Rectal smooth muscle tissue (tissue), 1 donor: ENCODE data around the gene TTBK2.

Experiments used
- H3K27ac ChIP-seq: one replicate; pipeline ENCODE4 v1.7.0; 2013; ENCODE audit warnings: low read depth, low read length, inconsistent platforms
- H3K27me3 ChIP-seq: one replicate; pipeline ENCODE4 v1.7.0; 2013; ENCODE audit warnings: low read length; ENCODE audit not compliant: control insufficient read depth, insufficient read depth
- H3K36me3 ChIP-seq: one replicate; pipeline ENCODE4 v1.7.0; 2013; ENCODE audit warnings: low read length; ENCODE audit not compliant: control insufficient read depth, insufficient read depth
- H3K4me1 ChIP-seq: one replicate; pipeline ENCODE4 v1.7.0; 2013; ENCODE audit warnings: low read length; ENCODE audit not compliant: control insufficient read depth, insufficient read depth
- H3K4me3 ChIP-seq: one replicate; pipeline ENCODE4 v1.7.0; 2013; ENCODE audit warnings: low read length
- H3K9ac ChIP-seq: one replicate; pipeline ENCODE4 v1.7.0; 2013; ENCODE audit warnings: low read length

TTBK2 gene

GRCh38 chr15:42710662-42711061, 209.9 kb downstream of the TTBK2 start:
- Histone ChIP-seq H3K4me3 (no peak overlapping the region), H3K27me3 (no peaks in the 10 kb centered on the region), H3K4me1 (no peaks in the 10 kb centered on the region), H3K36me3 (no peaks in the 10 kb centered on the region), H3K9ac (no peak overlapping the region), H3K27ac (no peak overlapping the region)

DNA sequence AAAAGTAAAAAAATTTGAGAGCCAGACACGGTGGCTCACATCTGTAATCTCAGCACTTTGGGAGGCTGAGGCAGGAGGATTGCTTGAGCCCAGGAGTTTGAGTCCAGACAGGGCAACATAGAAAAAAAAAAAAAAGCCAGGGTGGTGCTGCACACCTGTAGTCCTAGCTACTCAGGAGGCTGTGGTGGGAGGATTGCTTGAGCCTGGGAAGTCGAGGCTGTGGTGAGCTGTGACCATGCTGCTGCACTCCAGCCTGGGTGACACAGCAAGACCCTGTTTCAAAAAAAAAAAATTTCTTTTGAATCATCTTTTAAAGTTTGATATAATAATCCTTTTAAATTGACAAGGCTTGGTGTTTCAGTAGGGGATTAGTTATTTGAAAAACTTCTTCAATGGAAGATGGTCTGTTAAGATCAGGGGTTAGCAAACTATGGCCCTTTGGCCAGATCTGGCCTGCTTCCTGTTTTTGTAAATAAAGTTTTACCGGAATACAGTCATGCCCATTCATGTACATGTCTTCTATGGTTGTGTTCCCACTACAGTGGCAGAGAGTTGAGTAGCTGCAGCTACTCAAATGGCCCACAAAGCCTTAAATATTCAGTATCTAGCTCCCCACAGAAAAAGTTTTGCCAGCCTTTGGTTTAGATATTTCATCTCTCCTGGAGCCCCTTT, 212.6 kb downstream of the TTBK2 start:
- Histone ChIP-seq H3K36me3 (no peaks in the 10 kb centered on the region), H3K4me1 (no peaks in the 10 kb centered on the region), H3K9ac (no peak overlapping the region), H3K4me3 (no peak overlapping the region), H3K27me3 (no peaks in the 10 kb centered on the region), H3K27ac (no peak overlapping the region)

GRCh38 chr15:42707068-42707467, 213.5 kb downstream of the TTBK2 start:
- H3K4me3 ChIP-seq = no peak overlapping the region
- no peak overlapping the region for H3K27ac ChIP-seq

GRCh38 chr15:42705336-42705735, 215.2 kb downstream of the TTBK2 start:
- Histone ChIP-seq H3K9ac (no peak overlapping the region), H3K27me3 (no peaks in the 10 kb centered on the region), H3K36me3 (no peaks in the 10 kb centered on the region), H3K4me3 (no peak overlapping the region), H3K4me1 (no peaks in the 10 kb centered on the region), H3K27ac (no peak overlapping the region)

More at GRCh38 chr15:42707068-42707467, 213.5 kb downstream of the TTBK2 start:
- Histone ChIP-seq H3K9ac (no peak overlapping the region), H3K36me3 (no peaks in the 10 kb centered on the region), H3K4me1 (no peaks in the 10 kb centered on the region), H3K27me3 (no peaks in the 10 kb centered on the region)

DNA sequence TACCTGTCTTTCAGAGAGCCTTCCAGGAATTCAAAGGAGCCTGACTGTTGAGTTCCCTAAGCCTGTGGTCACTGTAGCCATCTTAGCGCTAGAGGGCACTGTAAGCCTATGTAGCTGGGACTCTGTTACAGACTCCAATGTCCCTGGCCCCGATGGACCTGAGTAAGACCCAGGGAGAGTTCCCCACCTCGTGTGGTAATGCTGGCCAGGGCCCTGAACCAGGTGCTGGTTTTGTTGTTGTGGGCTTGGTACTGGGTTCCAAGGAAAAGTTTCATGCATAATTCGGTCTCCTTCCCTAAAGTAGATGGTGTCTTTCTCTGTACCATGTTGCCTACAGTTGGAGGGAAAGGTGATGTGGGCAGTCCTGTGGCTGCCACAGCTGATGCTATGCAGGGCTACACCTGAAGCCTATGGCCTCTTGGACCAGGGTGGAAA, 216.1 kb downstream of the TTBK2 start:
- Histone ChIP-seq H3K27ac (no peak overlapping the region), H3K27me3 (no peaks in the 10 kb centered on the region), H3K36me3 (no peaks in the 10 kb centered on the region), H3K9ac (peak overlapping the region; percentile 32), H3K4me1 (no peaks in the 10 kb centered on the region), H3K4me3 (no peak overlapping the region)

DNA sequence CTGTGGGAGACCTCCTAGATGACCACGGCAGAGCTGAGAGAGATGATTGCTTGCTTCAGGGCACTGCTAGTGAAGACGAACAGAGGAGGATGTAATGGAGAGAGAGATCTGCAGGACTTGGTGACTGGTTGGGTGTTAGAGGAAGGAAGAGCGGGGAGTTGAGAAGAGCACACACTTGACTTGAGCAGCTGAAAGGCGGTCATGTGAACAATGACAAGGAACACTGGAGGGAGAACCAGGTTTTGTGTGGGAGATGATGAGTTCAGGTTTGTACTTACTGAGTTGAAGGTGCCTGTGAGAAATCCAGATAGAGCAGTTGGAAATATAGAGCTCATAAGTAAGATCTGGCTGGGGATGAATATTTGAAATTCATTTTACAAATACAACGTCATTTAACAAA, 224.0 kb downstream of the TTBK2 start:
- no peaks in the 10 kb centered on the region for H3K4me1 ChIP-seq
- no peak overlapping the region for H3K4me3 ChIP-seq
- H3K9ac ChIP-seq = no peak overlapping the region
- no peak overlapping the region for H3K27ac ChIP-seq
- no peaks in the 10 kb centered on the region for H3K27me3 ChIP-seq
- H3K36me3 ChIP-seq = peaks cover 4% of the 10 kb centered on the region

DNA sequence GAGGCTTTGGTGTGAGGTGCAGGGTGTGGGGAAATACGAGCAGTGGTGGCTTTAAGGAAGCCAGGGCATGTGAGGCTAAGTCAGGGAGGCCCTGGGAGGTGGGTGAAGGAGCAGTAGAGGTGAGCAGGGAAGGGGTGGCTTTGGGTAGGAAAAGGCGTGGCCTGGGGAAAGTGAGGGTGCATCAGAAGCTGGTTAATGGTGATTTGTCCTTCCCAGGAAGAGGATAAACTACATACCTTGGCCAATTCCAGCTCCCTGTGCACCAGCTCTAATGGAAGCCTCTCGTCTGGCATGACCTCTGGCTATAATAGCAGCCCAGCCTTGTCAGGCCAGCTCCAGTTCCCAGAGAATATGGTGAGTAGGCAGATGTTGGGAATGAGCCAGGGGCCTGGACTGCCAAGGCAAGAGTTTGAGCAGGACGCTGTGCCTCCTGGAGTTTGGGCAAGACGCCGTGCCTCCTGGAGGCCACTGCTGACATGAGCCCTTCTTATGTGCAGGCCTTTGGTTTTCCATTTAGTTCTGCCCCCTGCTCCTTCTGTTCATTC, 225.0 kb downstream of the TTBK2 start:
- no peaks in the 10 kb centered on the region for H3K27me3 ChIP-seq
- no peak overlapping the region for H3K27ac ChIP-seq
- H3K9ac ChIP-seq = no peak overlapping the region
- H3K4me1 ChIP-seq = no peaks in the 10 kb centered on the region
- H3K4me3 ChIP-seq = no peak overlapping the region
- peaks cover 4% of the 10 kb centered on the region for H3K36me3 ChIP-seq

- no peak overlapping the region for H3K27ac ChIP-seq
- no peaks in the 10 kb centered on the region for H3K27me3 ChIP-seq
- peaks cover 6% of the 10 kb centered on the region for H3K36me3 ChIP-seq
- H3K4me1 ChIP-seq = no peaks in the 10 kb centered on the region
- H3K9ac ChIP-seq = no peak overlapping the region
- H3K4me3 ChIP-seq = no peak overlapping the region
Measured at GRCh38 chr15:42694398-42694797, 226.2 kb downstream of the TTBK2 start.

DNA sequence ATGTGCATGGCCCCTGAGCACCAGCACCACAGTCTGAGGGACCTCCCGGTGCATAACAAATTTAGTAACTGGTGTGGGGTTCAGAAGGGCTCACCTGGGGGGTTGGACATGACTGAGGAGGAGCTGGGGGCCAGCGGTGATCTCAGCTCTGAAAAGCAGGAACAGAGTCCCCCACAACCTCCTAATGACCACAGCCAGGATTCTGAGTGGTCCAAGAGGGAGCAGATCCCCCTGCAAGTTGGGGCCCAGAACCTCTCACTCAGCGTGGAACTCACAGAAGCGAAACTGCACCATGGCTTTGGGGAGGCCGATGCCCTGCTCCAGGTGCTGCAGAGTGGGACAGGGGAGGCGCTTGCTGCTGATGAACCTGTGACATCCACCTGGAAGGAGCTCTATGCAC, 226.6 kb downstream of the TTBK2 start:
- Histone ChIP-seq H3K36me3 (peaks cover 7% of the 10 kb centered on the region), H3K4me1 (no peaks in the 10 kb centered on the region), H3K9ac (no peak overlapping the region), H3K27ac (no peak overlapping the region), H3K27me3 (no peaks in the 10 kb centered on the region), H3K4me3 (no peak overlapping the region)

DNA sequence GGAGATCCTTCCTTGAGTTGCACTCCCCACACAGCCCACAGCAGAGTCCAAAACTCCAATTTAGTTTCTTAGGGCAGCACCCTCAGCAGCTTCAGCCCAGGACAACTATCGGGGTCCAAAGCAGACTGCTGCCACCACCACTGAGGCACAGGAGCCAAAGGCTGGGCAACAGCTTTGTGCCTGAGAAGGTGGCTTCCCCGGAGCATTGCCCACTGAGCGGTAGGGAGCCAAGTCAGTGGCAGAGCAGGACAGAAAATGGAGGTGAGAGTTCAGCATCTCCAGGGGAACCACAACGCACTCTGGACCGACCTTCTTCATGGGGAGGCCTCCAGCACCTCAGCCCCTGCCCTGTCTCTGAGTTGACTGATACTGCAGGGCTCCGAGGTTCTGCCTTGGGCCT, 227.1 kb downstream of the TTBK2 start:
- Histone ChIP-seq H3K27ac (no peak overlapping the region), H3K27me3 (no peaks in the 10 kb centered on the region), H3K36me3 (peaks cover 9% of the 10 kb centered on the region), H3K4me1 (no peaks in the 10 kb centered on the region), H3K4me3 (no peak overlapping the region), H3K9ac (no peak overlapping the region)

DNA sequence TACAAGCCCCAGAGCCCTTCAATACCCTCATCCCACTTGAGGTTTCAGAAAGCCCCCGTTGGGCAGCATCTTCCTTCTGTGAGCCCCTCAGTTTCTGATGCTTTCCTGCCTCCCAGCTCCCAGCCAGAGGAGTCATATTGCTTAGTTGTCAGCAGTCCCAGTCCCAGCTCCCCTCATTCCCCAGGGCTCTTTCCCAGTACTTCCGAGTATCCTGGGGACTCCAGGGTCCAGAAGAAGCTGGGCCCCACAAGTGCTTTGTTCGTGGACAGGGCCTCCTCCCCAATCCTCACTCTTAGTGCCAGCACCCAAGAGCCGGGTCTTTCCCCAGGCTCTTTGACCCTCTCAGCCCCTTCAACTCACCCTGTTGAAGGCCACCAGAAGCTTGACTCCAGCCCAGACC, 227.6 kb downstream of the TTBK2 start:
- Histone ChIP-seq H3K4me3 (no peak overlapping the region), H3K9ac (no peak overlapping the region), H3K27ac (no peak overlapping the region), H3K27me3 (no peaks in the 10 kb centered on the region), H3K36me3 (peaks cover 10% of the 10 kb centered on the region), H3K4me1 (no peaks in the 10 kb centered on the region)

DNA sequence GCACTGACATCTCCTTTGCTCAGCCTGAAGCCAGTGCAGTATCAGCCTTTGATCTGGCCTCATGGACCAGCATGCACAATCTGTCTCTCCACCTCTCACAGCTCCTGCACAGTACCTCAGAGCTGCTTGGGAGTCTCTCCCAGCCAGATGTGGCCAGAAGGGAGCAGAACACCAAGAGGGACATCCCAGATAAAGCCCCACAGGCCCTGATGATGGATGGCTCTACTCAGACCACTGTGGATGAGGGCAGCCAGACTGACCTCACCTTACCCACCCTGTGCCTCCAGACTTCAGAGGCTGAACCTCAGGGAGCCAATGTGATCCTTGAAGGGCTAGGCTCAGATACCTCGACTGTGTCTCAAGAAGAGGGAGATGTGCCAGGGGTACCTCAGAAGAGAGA, 228.0 kb downstream of the TTBK2 start:
- no peak overlapping the region for H3K4me3 ChIP-seq
- H3K36me3 ChIP-seq = peaks cover 15% of the 10 kb centered on the region
- H3K4me1 ChIP-seq = no peaks in the 10 kb centered on the region
- H3K9ac ChIP-seq = no peak overlapping the region
- no peaks in the 10 kb centered on the region for H3K27me3 ChIP-seq
- no peak overlapping the region for H3K27ac ChIP-seq

GRCh38 chr15:42691770-42692169, 228.8 kb downstream of the TTBK2 start:
- Histone ChIP-seq H3K27me3 (no peaks in the 10 kb centered on the region), H3K27ac (no peak overlapping the region), H3K9ac (no peak overlapping the region), H3K4me3 (no peak overlapping the region), H3K36me3 (peaks cover 21% of the 10 kb centered on the region), H3K4me1 (no peaks in the 10 kb centered on the region)
